GM21825 (cell line): Measurements from ENCODE around the gene CCR7.
"Not testable (repeated sequence)": the region's sequence is repeated elsewhere in the genome, so short reads cannot be mapped to it uniquely, and the experiment has no call there.

Experiments used
- ATAC-seq: cut with Tn5 transposase; IDR thresholded peaks from one replicate; pipeline ENCODE4 v1.9.1; 2021; ENCODE audit warnings: mild to moderate bottlenecking, moderate library complexity; ENCODE audit not compliant: unreplicated experiment

Gene CCR7

DNA sequence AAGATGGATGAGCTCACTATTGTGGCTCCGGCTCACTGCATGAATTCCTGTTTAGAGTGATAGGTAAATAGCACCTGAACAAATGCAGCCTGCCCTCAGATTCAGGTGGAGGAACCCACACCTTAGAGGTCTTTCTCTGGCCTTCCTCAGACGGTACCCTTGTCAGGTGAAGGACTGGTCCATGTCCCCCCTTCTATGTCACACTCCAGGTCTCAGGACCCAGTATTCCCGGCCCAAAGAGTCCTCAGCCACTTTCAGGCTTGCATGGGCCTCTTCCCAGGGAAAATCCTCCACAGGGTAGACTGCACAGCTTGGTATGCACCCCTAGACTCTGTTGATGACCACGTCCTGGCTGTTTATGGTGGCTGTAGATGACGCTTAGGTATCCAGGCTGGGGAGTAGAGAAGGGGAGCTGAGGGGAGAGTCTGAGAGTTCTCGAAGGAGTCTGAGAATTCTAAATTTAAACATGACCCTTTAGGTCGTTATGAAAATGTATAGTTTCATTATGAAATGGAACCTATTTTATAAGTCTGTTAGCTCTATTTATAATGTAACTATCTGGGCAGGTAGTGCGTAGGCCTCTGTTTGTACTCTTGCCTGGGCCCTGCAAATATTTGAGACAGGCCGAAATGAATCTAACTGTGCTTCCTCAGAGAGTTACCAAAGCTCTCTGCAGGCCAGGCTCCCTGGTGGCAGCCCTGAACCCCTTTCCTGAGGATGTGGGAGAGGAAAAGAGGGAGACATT lies 32.5 kb upstream of the CCR7 start:
- ATAC-seq, result no peak

- no peak for ATAC-seq
These were observed 31.9 kb upstream of the CCR7 start for GRCh38 chr17:40597156-40597555.

- ATAC-seq, result no peak
These were observed 31.1 kb upstream of the CCR7 start for GRCh38 chr17:40596261-40596919.

GRCh38 chr17:40590742-40591141 lies 25.5 kb upstream of the CCR7 start:
- ATAC-seq, result no peak

DNA sequence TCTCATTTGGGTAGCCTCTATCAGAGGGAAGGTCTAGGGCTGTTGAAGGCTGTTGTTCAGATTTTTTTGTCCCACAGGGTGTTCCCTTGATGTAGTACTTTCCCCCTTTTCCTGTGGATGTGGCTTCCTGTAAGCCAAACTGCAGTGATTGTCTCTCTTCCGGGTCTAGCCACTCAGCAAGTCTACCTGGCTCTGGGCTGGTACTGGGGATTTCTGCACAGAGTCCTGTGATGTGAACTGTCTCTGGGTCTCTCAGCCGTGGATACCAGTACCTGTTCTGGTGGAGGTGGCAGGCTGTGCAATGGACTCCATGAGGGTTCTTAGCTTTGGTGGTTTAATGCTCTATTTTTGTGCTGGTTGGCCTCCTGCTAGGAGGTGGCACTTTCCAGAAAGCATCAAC lies 23.3 kb upstream of the CCR7 start:
- no peak for ATAC-seq

DNA sequence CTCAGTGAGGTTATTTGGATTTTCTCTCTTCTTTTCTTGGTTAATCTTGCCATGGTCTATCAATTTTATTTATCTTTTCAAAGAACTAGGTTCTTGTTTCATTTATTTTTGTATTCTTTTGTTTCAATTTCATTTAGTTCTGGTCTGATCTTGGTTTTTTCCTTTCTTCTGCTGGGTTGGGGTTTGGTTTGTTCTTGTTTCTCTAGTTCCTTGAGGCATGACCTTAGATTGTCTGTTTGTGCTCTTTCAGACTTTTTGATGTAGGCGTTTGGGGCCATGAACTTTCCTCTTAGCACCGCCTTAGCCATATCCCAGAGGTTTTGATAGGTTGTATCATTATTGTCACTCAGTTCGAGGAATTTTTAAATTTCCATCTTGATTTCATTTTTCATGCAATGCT lies 21.0 kb upstream of the CCR7 start:
- ATAC-seq, result not testable (repeated sequence)

DNA sequence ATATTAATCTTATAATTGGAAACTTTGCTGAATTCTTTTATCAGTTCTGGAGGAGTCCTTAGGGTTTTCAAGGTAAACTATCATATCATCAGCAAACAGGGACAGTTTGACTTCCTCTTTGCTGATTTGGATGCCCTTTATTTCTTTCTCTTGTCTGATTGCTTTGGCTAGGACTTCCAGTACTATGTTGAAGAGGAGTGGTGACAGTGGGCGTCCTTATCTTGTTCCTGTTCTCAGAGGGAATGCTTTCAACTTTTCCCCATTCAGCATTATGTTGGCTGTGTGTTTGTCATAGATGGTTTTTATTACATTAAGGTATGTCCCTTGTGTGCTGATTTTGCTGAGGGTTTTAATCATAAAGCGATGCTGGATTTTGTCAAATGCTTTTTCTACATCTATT lies 19.7 kb upstream of the CCR7 start:
- ATAC-seq, result not testable (repeated sequence)

DNA sequence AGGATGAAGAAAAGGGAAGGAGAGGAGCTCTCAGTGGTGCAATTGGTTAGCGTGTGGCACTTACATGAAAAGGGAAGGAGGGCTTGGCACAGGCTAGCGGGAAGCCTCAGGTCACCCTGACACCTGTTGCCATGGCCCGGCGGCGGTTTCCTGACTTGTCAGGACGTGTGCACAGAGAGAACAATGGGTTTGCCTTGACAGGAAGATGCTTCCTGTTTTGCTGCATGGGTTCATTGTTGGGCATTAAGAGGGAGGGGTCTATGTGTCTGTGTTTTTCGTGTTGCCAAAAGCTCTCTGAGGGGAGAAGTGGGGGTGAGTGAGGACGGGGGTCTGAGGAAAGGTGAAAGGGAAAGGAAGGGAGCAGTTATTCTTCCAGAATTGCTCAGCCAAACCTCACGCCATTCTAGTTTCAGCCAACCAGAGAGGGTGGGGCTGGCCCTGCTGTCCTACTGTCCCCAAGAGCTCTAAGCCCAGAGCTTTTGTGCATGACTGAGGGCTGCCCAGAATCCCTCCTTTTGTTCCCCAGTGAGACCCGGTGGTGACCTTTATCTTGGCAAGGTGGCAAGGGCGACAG lies 17.1 kb upstream of the CCR7 start:
- peak; percentile 85 for ATAC-seq

- no peak for ATAC-seq
These were observed 14.9 kb upstream of the CCR7 start for GRCh38 chr17:40580140-40580539.

GRCh38 chr17:40579471-40579870 lies 14.2 kb upstream of the CCR7 start:
- no peak for ATAC-seq

DNA sequence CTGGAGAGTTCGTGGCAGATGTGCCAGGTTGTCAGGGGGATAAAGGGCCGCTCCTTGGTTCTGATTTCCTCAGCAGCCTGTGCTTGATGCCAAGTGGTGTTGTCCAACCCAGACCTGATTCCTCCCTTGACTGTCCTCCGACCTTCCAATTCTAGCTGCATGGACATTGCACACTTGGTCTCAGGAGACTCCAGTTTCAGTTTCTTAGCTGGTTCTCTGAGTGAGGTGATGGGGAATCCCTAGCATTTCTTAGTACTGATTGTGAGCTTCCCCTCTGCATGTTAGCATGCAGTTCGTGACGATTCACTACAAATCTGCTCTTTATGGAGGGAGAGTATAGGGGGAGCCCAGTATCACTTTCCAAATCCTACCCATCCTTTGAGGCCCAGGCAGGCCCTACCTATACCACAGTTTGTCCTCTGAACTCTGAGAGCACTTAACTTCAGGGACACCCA lies 12.4 kb upstream of the CCR7 start:
- ATAC-seq, result no peak

DNA sequence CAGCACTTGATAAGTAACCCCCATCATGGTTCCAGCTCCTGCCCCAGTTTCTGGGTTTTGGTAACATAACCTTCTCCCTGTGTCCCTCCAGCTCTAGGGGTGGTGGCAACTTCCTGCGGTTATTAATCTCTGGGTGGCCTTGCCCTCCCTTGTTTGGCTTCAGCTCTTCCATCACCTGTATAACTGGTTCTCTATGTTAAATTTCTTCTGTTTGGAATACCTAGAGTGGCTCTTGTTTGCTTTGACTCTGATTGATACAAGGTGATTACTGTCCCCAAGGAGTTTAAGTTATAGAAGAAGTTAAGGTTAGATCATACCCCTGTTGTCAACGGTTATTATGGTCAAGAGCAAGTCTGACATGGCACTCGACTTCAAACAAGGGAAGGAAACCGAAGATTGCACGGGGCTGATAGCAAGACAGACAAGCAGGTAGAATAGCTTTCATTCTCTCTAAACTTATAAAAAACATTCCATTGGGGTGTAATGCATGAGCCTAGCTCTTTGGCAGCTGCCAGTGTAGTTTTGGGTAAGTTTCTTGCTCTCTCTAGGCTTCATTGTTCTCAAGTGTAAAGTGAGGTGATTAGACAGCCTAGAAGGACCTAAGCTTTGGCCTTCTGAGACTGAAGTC lies 11.0 kb upstream of the CCR7 start:
- ATAC-seq, result no peak

DNA sequence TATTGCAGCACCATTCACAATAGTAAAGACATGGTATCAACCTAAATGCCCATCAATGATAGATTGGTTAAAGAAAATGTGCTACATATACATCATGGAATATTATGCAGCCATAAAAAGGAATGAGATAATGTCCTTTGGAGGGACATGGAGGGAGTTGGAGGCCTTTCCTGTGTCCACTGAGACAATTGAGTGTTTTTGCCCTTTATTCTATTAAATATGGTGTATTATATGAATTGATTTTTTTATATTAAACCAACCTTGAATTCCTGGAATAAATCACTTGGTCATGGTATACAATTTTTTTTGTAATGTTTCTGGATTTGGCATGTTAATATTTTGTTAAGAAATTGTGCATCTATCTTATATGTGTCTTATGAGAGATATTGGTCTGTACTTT lies 9.0 kb upstream of the CCR7 start:
- ATAC-seq, result no peak

- not testable (repeated sequence) for ATAC-seq
These were observed 7.1 kb upstream of the CCR7 start for GRCh38 chr17:40572245-40572993.

DNA sequence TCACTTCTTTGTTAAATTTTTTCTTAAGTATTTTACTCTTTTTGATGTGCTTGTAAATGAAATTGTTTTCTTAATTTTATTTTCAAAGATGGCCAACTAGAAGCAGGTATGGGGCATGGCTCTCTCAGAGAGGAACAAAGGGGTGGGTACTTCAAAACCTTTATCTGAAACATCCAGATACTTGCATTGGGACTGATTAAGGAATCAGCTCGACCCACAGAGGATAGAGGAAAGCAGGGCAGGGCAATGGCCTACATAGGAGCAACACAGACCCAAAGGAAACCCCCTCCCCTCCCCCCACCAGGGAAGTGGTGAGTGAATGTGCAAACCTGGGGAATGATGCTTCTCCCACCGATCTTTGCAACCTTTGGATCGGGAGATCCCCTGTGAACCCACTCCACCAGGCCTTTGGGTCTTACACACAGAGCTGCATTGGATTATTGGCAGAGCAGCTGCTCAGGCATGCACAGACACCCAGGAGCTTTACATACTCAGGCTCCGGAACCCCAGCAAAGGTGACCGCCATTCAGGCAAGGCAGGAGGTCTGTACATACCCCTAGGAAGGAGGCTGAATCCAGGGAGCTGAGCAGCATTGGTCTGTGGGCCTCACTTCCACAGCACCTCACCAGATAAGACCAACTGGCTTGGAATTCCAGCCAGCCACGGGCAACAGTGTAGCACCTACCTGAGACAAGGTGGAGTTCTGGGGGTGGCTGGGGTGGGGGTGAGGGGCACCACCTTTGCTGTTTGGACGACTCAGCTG lies 3.0 kb upstream of the CCR7 start:
- no peak for ATAC-seq

DNA sequence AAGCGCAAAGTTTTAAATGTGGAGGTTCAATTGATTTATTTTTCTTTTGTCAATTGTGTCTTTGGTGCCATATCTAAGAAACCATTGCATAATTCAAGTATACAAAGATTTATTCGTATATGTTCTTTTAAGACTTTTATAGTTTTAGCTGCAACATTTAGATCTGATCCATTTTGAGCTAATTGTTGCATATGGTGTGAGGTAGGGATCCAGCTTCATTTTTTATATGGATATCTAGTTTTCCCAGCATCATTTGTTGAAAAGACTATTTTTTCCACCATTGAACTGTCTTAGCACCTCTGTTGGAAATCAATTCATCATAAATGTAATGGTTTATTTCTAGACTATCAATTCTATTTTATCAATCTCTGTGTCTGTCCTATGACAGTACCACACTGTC lies 2.1 kb upstream of the CCR7 start:
- ATAC-seq, result no peak

GRCh38 chr17:40565769-40566409 lies 617 bp upstream of the CCR7 start:
- ATAC-seq, result no peak

DNA sequence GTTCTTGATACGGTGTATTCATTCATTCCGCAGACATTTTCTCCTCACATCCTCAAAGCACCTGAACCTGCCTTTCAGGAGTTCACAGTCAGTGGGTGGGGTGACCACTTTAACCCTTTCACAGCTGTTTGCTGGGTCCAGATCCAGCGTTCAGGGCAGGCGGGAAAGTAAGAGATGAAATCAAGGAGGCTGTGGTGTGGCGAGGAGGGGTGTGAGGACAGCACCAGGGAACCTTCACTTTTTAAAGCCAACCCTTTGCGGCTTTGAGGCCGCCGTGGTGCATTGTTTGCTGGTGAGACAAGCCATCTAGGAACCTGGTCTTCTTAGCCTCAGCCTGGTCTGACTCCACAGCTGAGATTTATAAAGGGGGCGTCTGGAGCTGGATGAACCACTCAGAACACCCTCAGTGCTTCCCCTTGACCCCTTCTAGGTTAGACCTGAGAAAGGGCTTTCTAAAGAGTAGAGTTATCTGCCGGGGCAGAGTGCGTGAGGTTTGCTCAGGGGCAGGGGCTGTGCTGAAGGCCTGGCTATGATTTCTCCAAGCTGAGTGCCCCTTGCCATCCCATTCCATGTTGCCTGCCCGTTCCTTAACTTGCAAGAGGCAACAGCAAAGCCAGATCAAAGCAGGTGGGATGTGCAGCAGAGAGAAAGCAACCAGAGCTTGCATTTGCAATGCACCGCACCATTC lies 933 bp downstream of the CCR7 start:
- no peak for ATAC-seq
